HG03565 (cell line): Measurements from ENCODE around the gene TDRD15.
"Not testable (repeated sequence)": the region's sequence is repeated elsewhere in the genome, so short reads cannot be mapped to it uniquely, and the experiment has no call there.

Source experiments
- ATAC-seq: cut with Tn5 transposase; IDR thresholded peaks from one replicate; pipeline ENCODE4 v1.9.1; 2021; ENCODE audit warnings: mild to moderate bottlenecking, moderate library complexity; ENCODE audit not compliant: unreplicated experiment

TDRD15 gene

DNA sequence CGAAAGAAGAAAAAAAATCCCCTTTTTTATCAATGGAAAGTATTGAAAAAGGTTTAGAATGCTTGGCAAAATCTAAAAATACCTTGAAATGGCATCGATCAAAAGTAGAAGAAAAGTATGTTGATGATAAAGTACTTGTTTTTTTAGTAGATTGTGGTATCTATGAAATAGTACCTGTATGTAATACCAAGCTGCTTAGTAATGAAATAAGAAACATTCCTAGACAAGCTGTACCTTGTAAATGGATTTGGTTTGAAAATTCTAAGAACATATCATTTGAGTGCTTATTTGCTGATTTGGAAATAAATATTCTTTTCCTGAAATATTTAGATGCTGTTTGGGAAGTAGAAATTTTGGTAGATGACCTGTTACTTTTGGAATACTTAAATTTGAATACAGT lies 18.4 kb downstream of the TDRD15 start:
- ATAC-seq, result no peak

DNA sequence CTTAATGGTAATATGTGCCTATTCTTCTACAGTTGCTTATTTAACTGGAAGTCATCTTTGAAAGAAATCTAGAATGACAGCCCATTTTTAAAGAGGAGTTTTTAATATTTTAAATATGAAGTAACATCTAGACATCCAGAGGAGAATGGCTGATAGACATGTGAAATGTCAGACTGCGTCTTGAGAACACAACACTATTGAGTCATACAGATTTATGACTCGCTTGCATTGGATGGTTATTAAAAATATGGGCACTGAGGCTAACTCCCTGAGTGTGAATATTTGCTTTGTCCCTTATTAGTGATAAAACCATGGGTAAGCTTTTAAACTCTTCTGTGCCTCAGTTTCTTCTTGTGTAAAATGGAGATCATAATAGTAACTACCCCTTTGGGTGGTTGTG lies 22.9 kb downstream of the TDRD15 start:
- ATAC-seq, result no peak

DNA sequence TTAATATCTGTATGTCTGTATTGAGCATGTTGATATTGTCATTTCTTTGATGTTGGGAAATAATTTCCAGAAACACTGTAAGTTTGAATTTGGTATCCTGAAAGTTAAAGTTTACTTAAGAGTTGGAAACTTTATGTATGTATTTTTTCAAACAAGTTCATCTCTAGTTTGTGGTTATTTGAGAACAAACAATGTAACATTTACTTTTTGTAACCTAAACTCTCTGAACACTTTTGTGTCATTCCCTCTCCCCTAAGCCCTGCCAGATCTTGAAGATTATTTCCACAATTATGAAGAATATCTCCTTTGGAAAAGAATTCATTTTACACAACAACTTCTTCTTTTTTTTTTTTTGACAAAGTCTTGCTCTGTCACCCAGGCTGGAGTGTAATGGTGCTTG lies 24.9 kb downstream of the TDRD15 start:
- ATAC-seq, result no peak

DNA sequence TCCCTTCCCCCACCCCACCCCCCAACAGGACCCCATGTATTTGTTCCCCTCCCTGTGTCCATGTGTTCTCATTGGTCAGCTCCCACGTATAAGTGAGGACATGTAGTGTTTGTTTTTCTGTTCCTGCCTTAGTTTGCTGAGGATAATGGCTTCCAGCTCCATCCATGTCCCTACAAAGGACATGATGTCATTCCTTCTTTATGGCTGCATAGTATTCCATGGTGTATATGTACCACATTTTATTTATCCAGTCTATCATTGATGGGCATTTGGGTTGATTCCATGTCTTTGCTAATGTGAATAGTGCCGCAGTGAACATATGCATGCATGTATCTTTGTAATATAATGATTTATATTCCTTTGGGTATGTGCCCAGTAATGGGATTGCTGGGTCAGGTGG lies 27.5 kb downstream of the TDRD15 start:
- not testable (repeated sequence) for ATAC-seq

DNA sequence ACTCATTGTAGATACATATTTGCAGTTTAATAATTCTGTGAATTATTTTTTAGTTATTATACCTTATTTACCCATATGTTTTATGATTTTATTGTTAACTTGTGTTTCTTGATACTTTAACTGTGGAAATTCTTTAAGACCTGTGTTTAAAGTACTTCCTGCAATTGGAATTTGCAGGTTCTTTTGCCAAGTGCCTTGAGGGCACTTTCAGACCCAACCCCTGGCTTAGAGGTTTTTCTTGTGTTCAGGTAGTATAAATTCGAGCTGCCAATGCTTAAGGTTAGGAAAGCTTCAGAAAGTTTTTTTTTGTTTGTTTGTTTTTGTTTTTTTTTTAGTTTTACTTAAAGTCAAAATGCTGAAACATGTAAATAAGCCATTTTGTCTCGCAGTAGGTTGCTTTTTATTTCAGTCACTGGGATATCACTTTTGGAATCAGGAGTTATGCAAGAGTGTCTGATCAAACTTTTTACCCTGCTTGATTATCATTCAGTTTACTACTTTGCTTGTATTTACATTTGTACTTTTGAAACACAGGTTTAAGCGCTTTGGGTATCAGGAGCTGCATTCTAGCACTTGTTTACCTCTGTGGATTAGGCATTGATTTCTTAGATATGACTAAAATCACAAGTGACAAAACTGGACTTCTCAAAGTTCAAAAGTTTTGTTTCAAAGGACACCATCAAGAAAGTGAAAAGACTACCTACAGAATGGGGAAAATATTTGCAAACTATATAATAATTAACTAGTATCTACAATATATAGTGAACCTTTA lies 31.8 kb downstream of the TDRD15 start:
- ATAC-seq, result no peak

DNA sequence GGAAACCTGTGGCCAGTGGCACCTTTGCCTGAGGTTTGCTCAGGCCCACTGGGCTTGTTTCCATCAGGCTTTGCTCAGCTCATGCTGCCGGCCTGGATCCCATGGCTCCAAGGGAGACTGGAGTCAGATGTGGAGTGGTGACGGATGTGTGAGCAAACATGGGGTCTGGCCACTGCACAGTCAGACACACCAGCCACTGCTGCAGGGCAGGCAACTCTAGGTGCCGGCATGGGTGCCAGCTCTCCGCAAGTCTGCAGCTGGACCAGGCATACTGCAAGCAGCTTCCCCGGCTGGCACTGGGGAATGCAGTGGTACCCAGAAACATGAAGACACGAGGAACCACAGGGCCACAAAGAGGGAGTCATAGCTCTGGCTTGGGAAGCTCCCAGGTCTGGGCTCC lies 37.4 kb downstream of the TDRD15 start:
- no peak for ATAC-seq

DNA sequence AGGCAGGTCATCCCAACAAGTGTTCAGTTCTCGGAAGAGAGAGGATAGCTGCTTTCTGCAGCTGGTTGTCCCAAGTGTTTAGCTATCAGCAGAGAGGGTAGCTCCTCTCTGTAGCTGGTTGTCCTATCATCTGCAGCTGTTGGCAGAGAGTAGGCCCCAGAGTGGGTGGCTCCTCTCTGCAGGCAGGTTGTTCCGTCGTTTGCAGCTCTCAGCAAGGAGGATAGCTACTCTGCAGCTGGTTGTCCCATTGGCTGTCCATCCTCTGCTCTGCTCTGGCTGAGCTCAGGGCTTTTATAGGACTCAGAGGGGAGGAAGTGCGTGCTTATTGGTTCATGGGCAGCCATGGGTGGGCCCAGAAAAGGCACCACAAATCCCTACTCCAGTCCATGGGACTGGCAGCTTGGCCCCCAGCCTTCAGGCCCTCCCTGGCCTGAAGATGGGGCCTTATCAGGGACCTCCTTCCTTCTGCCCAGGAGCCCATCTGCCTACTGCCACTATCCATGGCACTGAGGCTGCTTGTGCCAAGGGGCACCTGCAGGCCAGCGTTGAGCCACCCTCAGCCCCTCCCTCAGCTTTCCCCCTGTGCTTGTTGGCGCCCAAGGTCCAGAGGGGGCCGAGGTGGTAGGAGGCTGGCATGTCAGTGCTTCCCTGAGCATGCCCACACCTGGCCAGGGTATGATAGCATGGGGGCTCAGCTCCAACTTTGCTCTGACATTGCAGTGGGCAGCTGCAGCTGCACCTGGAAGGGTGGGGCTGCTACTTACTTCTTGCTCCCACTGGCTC lies 38.3 kb downstream of the TDRD15 start:
- ATAC-seq, result no peak

DNA sequence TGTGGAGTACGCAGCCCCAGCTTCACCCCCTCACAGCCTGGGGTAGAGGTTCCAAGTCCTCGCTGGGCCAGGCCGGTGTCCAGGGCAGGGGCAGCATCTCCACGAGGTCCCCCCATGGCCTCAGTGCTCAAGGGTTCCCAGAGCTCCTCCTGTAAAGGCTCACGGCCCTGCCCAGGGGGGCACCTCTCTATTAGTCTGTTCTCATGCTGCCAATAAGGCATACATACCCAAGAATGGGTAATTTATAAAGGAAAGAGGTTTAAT lies 38.8 kb downstream of the TDRD15 start:
- ATAC-seq, result no peak

DNA sequence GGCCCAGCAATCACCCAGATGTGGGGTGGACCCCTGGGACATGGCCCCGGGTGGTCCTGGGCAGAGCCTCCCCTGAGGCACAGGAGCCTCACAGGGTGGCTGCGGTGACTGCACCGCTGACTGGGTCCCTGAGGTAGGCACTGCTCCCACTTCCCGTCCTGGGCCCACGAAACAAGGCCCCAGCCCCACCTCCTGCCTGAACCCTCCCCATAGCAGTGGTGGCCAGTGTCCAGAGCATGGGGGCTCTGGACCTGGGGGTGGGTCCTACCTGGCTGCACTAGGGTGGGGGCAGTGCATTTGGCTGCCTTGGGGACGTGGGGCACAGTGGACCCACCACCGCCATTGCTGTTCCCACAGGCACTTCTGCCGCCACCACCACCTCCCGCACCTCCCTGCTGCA lies 39.4 kb downstream of the TDRD15 start:
- no peak for ATAC-seq

DNA sequence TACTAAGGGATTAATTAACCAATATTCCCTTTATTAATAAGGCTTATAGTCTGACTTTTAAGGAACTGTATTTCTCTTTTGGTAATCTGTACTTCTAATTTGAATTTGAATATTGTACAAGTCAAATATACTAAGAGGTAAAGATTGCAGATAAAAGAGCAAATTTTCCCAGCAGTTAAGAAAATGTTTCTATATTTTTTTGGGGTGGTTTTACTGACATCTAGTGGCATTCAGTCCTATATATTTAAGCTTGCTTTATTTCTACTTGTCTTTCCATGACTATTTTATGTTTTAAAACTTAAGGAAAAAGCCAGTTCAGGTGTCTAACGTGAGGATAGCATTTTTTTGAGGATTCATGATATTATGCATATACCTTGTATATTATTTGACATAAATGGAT lies 41.6 kb downstream of the TDRD15 start:
- ATAC-seq, result no peak

DNA sequence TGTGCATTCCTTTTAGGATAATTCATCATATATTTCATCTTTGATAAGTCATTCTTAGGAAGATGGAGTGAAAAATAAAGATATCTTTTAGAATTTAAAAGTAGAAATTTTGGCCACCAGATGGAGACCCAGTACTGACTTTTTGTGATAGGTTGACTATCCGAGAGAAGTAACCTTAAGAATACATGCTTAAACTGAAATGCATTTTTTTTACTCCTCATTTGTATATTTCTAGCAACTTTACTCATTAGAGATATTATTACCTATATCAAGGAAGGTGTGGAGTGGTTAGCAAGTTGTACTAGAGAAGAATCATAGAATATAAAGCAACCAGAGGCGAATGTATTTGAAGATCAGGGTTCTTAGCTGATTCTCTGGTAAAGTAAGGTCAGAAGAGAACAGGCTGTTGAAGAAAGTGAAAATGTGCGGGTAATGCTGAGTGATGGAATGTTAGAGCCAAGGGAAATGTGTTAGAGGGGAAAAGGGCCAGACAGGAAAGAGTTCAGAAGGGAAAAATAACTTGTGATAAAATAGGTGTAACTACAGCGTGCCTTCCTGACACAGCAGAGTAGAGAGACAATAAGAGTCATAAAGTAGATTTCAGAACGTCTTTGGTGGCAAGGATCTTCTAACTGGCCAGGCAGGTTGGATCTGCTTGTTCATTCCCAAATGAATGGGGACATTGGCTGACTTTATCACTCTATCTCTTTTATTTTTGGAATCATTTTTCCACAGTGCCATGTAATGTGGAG lies 52.3 kb downstream of the TDRD15 start:
- ATAC-seq, result no peak

DNA sequence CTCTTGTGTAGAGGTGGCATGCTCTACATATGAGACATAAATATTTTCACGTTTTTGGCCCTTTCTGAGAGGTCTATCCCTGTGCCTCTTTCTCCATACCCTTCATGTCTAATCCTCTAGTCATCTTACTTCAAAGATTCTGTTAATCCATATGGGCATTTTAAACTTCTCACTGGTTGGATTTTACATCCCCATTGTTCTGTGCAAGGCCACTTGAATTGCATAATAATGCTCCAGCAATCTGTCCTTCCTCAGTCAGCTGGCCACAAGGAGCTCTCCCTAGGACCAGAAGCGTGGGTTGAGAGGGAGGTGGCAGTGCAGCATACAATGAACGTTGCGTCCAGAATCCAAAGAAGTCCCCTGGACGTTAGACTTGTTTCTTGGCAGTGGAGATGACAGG lies 58.2 kb downstream of the TDRD15 start:
- no peak for ATAC-seq

DNA sequence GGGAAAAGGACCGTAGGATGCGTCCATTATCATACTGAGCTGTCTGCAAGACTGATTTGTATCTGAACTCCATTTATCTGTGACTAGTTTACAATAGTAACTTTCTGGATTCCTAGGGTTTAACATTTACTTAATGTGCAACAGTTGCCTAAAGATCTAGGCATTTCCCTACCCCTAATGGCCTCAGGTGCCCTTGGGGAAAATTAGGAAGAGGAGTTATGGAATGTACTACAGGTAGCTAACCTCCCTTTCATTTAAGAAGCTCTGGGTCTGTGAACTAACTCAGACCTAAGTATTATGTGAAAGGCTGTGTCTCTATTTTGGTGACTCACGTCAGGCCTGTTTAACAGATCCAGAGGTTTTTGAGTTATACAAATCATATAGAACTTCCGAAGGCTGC lies 59.5 kb downstream of the TDRD15 start:
- ATAC-seq, result no peak

DNA sequence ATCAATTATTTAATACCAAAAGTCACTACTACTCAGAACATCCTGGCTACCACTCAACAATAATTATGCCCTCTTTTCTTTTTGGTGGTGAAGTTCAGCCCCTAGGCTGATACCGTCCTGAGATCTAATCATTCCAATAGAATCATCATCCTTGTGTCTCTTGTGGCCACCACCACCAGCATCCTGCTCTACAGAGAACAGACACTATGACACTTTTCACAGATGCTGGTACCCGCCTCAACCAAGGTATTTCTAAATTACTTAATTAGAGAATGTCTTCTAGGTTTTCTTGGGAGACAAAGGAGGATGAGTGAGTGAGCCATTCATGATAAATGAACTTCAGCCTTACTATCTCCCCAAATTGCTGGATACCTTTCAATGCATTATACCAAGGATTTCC lies 60.0 kb downstream of the TDRD15 start:
- ATAC-seq, result no peak

DNA sequence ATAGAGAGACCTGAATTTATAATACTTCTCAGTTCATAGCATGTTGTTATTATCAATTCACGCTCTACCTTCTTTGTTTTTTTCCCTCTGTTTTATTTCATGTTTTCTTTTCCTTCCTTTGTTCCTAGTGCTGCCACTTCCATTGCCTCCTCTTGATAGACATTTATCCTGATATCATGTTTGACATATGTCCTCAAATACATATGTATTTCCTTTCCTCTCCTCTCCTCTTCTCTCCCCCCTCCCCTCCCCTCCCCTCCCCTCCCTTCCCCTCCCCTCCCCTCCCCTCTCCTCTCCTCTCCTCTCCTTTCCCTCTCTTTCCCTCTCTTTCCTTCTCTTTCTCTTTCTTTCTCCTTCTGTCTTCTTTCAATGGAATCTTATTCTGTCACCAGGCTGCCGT lies 67.8 kb downstream of the TDRD15 start:
- ATAC-seq, result no peak
